Measurements from ENCODE around the gene SYT17. TPM values are rescaled to one million over a fixed set of nuclear protein-coding genes. Genes with fewer than 3 reads are reported as not detected.

Gene SYT17
- total RNA-seq, 4 donors from 2014 or later, result 0.29 to 4.4 (median 2.2) TPM

GRCh38 chr16:19236561-19237209 is 68.6 kb downstream of the SYT17 start:
- H3K36me3 ChIP-seq, result no peaks in the 10 kb centered on the region
- TF ChIP-seq CTCF (IDR thresholded peaks at IDR 0.05), result no peak
- no peak for TF ChIP-seq POLR2A (IDR thresholded peaks at IDR 0.05)
- intact Hi-C loops (cut with DNase I; ENCODE audit: low total_unique reads), result no loop called here
- DNase-seq, result no peak
- no peak overlapping the region for H3K27ac ChIP-seq
- H3K4me3 ChIP-seq, result no peak overlapping the region
- no peaks in the 10 kb centered on the region for H3K27me3 ChIP-seq
- peaks cover 0 to 4% of the 10 kb centered on the region in 2 donors for H3K9me3 ChIP-seq
- H3K4me1 ChIP-seq, result no peaks in the 10 kb centered on the region

GRCh38 chr16:19238406-19238805 is 70.4 kb downstream of the SYT17 start:
- Histone ChIP-seq H3K36me3 (no peaks in the 10 kb centered on the region), H3K4me1 (no peaks in the 10 kb centered on the region), H3K27me3 (no peaks in the 10 kb centered on the region), H3K27ac (no peak overlapping the region), H3K4me3 (no peak overlapping the region), H3K9me3 (peaks cover 0 to 4% of the 10 kb centered on the region in 2 donors)
- intact Hi-C loops (cut with DNase I; ENCODE audit: low total_unique reads), result no loop called here
- no peak for DNase-seq
- TF ChIP-seq POLR2A (IDR thresholded peaks at IDR 0.05), result no peak
- TF ChIP-seq CTCF (IDR thresholded peaks at IDR 0.05), result no peak

GRCh38 chr16:19239511-19240155 is 71.6 kb downstream of the SYT17 start:
- intact Hi-C loops (cut with DNase I; ENCODE audit: low total_unique reads), result no loop called here

GRCh38 chr16:19240494-19240893 is 72.5 kb downstream of the SYT17 start:
- TF ChIP-seq CTCF (IDR thresholded peaks at IDR 0.05) (no peak), POLR2A (IDR thresholded peaks at IDR 0.05) (no peak)
- Histone ChIP-seq H3K27ac (no peak overlapping the region), H3K27me3 (no peaks in the 10 kb centered on the region), H3K36me3 (no peaks in the 10 kb centered on the region), H3K9me3 (no peaks in the 10 kb centered on the region), H3K4me1 (no peaks in the 10 kb centered on the region), H3K4me3 (no peak overlapping the region)
- no peak for DNase-seq
- intact Hi-C loops (cut with DNase I; ENCODE audit: low total_unique reads), result no loop called here

More at GRCh38 chr16:19239511-19240155, 71.6 kb downstream of the SYT17 start:
- DNase-seq, result no peak
- no peaks in the 10 kb centered on the region for H3K4me1 ChIP-seq
- TF ChIP-seq POLR2A (IDR thresholded peaks at IDR 0.05), result no peak
- no peak for TF ChIP-seq CTCF (IDR thresholded peaks at IDR 0.05)
- H3K27me3 ChIP-seq, result no peaks in the 10 kb centered on the region
- no peaks in the 10 kb centered on the region for H3K36me3 ChIP-seq
- H3K9me3 ChIP-seq, result peaks cover 0 to 4% of the 10 kb centered on the region in 2 donors
- no peak overlapping the region for H3K27ac ChIP-seq
- H3K4me3 ChIP-seq, result no peak overlapping the region

GRCh38 chr16:19241512-19241911 is 73.5 kb downstream of the SYT17 start:
- H3K4me1 ChIP-seq, result no peaks in the 10 kb centered on the region
- H3K4me3 ChIP-seq, result no peak overlapping the region
- H3K36me3 ChIP-seq, result no peaks in the 10 kb centered on the region
- H3K27me3 ChIP-seq, result no peaks in the 10 kb centered on the region
- DNase-seq, result no peak
- H3K9me3 ChIP-seq, result no peaks in the 10 kb centered on the region
- H3K27ac ChIP-seq, result no peak overlapping the region
- no peak for TF ChIP-seq POLR2A (IDR thresholded peaks at IDR 0.05)
- TF ChIP-seq CTCF (IDR thresholded peaks at IDR 0.05), result no peak
- intact Hi-C loops (cut with DNase I; ENCODE audit: low total_unique reads), result no loop called here
